OCI-LY7 (cell line): ENCODE data around the gene WDR37.

Source experiments
- CTCF ChIP-seq: fragments of 200-600 bp; sonication (generic); conservative IDR thresholded peaks from 2 replicates; pipeline ENCODE4 v1.5.1; 2014; ENCODE audit warnings: mild to moderate bottlenecking, antibody characterized with exemption, low read length, moderate library complexity, mixed read lengths
- EZH2phosphoT487 ChIP-seq: fragments of 200-600 bp; sonication (generic); IDR thresholded peaks from 2 replicates; pipeline ENCODE4 v1.6.1; 2018; ENCODE audit warnings: low read depth, borderline replicate concordance, mild to moderate bottlenecking, mixed run types, antibody characterized with exemption, low read length, moderate library complexity, mixed read lengths

- TF ChIP-seq CTCF (no peak), EZH2phosphoT487 (no peak)
These were observed 58.8 kb downstream of the WDR37 start for GRCh38 chr10:1114719-1115606.
